ENCODE results near the gene RBBP5.

RBBP5 gene

DNA sequence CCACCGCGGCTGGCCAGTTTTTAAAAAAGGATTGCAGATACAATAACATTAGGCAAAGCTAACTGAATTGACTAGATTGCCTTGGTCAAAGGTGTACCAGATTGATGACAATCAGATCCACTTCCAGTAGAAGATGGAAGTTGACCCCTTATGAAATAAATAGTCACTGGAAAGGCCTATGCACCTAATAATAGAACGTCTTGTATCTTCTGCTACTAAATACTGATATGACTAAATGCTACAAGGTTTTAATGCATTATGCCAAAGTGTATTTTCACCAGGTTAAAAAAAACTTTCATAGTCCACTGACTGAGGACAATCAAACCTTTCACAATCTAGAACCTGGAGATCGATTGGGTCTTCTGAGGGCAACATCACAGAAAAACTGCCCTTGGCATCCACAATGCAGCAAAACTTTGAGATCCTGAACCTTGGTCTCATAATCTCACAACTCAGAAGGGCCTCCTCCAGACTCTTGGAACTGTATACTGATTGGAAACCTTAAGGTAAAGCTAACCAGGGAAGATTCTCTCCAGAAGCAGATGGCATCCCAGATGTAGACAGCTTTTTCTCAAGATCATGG is 7.8 kb upstream of the RBBP5 start:
- no peak for DNase-seq

DNA sequence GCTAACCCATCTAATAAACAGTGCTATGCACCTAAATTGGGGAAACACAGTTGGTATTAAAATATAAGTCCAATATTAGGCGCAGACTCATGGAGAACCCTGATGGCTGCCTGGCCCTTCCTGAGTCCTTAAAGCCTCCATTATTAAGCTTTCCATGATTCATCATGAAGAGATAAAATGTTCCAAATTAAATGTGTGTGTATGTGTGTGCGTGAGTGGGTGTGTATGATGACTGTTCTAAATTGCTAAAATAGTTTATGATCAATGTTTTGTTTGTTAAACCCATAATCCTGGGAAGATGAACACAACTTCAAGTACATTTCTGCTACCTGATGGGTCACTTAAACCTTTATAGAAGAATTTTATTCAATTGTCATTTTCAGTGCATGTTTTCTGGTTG is 6.3 kb upstream of the RBBP5 start:
- DNase-seq = no peak

DNA sequence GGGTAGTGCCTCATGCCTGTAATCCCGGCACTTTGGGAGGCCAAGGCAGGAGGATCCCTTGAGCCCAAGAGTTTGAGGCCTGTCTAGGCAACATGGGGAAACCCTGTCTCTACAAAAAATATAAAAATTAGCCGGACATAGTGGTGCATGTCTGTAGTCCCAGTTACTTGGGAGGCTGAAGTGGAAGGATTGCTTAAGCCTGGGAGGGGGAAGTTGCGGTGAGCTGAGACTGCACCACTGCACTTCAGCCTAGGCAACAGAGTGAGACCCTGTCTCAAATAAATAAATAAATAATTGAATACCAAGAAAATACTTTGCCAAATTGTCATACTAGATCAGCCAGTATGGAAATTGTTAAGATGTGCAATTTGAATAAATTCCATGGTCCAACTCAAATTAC is 5.9 kb upstream of the RBBP5 start:
- no peak for DNase-seq

DNA sequence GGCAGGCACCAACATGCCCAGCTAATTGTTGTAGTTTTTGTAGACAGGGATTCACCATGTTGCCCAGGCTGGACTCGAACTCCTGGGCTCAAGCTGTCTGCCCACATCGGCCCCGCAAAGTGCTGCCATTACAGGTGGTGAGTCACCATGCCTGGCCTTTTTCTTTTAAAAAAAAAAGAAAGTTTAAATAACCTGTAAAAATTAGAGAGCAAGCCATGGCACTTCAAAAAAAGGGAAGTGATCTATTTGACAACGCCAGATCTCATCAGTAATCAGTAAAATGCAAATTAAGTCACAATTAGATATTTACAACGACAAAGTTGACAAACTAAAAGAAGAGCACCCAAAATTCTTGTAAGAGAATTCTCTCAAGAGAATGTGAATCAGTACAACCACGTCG is 2.9 kb upstream of the RBBP5 start:
- no peak for DNase-seq

DNA sequence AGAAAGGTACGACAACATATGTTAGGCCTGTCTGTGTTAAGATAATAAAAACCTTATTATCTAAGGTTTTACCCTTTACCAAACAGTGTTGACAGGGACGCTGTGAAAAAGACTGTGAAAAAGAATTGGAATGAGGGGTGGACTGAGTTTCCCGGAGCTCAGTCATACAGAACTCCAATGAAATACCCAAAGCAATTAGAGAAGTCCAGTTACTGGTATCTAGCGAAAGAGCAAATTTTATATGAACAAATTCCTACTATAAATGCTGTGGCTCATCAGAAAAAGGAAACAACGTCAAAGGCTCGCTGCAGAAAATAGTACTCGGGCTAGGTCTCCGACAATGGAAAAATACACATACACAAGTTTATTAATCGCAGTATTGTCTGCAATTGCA is 708 bp upstream of the RBBP5 start:
- no peak for DNase-seq

DNA sequence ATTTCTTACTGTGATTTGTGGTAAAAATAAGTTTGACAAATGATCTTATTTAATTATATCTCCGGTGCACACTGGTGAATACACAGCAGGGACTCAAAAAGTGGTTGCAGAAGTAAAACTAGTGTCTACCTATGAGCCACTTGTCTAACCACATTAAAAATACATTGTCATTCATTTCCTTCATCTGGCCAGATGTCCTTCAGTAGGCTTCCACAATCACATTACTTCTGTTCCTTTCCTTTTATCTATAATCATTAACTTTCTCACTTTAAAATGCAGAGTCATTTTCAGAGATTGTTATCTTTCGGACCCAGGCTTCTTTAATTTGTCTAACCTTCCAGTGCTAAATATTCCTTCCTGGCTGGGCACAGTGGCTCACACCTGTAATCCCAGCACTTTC is 3.0 kb downstream of the RBBP5 start:
- no peak for DNase-seq

DNA sequence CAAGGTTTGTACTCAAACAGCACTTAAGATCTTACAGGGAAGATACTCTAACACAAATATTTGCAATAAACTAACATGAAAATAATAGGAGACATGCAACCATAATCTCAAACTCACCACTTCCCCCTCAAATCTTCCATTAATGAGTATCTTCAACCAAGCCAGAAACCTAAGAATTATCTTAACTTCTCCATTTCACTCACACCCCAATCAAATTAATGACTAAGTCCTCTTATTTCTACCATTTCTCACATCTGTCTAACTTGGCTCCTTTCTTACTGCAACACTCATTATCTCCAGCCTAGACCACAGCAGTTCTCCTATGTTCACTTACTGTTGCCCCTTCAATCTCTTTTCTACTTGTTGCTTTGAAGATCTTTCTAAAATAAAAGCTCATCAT is 10.4 kb downstream of the RBBP5 start:
- DNase-seq = no peak

DNA sequence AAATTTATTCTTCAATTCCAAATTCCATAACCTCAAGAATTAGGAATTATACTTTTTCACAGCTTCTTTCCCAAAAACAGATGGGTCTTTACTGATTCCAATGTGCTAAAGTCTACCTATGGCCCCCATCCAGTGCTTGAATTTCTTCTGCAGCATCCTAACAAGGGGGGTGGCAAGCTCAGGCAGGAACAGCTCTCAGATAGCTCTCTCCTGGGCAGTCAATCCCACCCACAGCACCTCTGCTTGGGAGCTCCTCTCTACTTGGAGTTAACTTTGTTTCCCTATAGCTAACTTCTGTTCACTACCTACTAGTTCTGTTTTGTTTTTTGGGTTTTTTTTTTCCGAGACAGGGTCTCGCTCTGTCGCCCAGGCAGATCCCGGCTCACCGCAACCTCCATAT is 12.1 kb downstream of the RBBP5 start:
- DNase-seq = no peak

DNA sequence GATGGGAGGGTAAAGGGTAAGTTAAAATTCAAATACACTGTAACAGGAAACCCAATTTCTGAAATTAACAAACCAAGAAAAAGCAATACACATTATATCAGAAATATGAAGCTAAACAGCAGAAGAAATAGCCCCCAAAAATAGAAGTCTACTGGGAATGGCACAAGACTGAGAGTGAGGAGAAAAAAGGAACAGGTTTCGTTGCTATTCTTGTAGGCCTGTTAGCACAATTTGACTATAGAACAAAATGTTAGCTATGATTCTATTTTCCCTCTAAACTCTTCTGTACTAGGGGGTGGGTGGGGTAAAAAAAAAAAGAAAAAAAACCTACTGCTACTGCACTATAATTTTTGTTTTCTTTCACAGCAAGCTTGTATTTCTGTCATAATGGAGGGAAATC is 12.5 kb downstream of the RBBP5 start:
- no peak for DNase-seq

DNA sequence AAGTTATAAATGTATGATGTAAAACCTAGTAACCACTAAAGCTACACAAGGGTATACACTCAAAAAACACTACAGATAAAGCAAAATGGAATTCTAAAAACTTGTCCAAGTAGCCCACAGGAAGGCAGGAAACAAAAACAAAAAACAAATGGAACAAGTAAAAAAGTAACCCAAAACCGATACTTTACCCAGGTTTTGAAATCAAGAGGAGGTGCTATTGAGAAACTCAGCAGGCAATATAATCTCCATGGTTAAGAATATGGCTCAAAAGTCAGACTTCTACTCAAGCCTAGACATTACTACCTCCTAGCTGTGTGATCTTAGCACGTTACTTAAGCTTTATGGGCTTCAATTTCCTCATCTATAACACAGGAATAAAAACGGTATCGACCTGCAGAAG is 13.3 kb downstream of the RBBP5 start:
- DNase-seq = no peak

DNA sequence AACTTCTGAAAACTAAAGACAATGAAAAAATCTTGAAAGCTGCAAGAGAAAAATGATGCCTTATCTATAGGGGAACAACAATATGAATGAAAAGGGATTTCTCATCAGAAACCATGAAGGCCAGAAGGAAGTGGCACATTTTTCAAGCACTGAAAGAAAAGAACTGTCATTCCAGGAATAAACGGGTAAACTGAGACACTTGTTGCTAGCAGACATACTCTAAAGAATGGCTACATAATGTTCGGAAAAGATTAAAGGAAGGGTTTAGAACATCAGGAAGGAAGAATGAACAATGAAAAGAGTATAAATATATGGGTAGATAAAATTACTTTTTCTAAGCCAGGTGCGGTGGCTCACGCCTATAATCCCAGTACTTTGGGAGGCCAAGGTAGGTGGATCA is 14.5 kb downstream of the RBBP5 start:
- no peak for DNase-seq

DNA sequence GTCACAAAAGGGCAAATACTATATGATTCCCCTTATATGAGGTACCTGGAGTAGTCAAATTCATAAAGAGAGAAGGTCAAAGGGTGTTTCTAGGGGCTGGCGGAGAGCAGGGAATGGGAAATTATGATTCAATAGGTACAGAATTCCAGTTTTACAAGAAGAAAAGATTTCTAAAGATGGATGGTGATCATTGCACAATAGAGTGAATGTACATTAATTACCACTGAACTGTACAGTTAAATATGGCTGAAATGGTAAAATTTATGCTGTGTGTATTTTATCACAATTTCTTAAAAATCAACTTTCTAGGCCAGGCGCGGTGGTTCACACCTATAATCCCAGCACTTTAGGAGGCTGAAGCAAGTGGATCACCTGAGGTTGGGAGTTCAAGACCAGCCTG is 19.4 kb downstream of the RBBP5 start:
- no peak for DNase-seq

DNA sequence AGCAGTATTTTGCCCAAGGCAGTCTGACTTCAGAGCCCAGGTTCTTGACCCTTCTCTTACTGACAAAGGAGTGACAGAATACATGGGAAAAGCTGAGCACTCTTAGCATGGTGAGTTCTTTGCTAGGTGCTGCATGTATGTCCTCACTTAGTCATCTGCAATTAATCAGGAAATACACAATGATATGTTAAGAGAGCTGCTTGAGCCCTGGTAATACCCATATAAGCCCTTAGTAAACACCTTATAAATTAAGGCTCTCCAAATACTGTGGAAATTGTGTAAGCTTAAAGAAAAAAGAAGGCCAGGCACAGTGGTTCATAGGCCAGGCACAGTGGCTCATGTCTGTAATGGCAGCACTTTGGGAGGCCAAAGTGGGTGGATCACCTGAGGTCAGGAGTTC is 23.5 kb downstream of the RBBP5 start:
- no peak for DNase-seq

DNA sequence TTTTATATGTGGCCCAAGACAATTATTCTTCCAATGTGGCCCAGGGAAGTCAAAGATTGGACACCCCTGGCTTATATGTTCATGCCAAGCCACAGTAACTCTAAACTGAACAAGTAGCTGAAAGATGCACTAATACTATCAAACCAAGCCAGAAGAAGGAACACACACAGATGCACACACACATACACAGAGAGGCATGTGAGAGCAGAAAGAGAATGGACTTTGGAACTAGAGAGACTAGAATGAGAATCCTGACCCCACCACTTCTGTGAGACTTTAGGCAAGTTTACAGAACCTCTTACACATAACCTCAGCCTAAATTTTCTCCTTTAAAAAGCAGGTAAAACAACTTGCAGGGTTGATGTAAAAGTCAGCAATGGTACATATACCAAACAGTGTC is 26.4 kb downstream of the RBBP5 start:
- no peak for DNase-seq

DNA sequence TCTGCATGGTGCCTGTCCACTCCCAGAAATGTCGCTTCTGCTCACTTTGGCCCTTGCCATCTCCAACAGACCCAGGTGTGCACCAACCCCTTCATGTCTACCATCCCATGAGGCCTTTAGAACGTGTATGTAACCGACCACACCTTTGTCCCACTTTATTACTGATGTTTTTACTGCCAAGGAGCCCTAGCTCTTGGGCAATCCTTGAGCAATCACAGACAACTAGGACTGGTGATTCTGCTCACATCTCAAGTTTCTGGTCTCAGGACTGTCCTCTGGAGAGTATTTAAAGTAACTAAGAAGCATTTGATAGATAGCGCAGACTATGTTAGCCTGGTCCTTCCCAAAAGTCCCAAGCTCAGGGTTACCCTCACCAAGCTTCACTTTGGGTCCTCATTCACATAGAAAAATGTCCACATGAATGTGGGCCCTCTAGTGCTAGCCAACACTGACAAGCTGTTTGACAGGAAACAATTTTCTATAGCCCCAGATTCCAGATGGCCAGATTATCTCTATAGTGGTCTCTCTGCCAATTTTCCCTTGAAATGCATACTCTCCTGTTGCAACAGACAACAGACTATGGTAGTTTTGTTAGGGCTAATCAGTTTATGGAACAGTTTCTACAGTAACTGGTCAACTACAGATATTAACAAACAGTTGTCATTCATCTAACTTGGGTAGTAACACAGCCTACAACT is 30.6 kb downstream of the RBBP5 start:
- DNase-seq = no peak

DNA sequence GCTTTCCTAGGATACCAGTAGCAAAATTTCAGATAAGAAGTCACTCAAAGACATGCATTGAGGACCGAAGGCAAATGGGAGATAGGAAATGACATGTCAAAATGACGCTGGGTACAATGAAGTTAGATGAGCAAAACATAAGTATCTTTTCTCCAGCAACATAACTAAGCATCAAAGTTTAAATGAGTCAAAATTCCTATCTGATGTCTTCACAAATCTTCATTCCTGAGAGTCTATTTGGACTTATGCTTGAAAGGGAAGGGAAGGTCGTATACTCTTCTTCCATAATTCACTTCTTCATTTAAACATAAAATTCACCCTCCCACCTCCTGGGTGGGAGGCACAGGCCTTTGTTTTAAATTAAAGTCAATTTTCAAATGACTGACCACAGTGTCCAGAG is 33.4 kb downstream of the RBBP5 start:
- DNase-seq = no peak

DNA sequence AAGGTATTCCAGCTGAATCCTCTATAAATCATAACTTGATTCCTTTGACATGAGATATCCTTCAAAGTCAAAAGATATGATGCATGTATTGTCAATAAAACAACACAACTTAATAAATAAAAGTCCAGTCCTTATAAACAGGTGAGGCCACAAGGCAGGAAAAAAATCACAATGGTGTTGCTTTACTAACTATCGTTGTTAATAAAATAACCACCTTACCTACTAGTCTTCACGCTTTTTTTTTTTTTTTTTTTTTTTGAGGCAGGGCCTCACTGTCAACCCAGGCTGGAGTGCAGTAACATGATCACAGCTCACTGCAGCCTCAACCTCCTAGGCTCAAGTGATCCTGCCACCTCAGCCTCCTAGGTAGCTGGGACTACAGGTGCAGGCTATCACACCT is 37.4 kb downstream of the RBBP5 start, which contains the start of gene TMEM81:
TMEM81 (minus strand) TSS at position 101 of the 400 bp plus-strand sequence. CDS start 140 bp downstream, outside the sequence.
- DNase-seq = no peak

DNA sequence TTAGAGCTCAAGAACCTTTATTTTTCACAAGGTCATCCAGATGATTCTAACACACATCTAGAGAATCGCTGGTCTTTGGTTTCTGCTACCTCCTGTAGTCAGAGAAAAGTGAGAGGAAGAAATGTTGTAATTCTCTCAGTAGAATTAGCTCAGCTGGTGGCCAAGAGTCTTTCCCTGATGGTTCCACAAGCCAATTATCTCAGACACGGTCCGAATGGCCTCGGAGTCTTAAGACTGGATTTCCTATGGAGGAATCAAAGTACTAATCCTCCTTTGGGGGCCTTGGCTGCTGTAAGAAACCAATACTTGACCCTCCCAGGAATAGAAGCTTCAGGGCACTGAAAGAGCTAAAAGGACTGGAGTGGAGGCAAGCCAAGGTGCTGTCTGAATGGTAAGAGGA is 39.3 kb downstream of the RBBP5 start:
- DNase-seq = no peak

DNA sequence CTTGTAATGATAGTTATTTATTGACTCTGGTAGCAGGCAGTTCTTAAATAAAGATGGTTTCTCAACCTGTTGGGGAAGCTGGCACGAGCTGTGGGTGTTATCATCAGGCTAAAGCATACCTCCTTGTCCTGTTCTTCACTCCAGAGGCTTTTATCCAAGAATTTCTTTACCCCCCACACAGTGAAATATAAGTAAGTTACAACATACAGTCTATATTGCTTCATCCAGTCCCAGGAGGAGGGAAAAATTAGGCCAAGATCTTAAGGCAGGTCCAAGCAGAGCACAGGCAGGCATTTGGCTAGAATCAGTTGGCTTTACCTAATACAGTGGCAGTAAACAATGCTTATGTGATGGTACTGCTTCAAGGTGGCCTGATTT is 43.9 kb downstream of the RBBP5 start:
- DNase-seq = no peak

DNA sequence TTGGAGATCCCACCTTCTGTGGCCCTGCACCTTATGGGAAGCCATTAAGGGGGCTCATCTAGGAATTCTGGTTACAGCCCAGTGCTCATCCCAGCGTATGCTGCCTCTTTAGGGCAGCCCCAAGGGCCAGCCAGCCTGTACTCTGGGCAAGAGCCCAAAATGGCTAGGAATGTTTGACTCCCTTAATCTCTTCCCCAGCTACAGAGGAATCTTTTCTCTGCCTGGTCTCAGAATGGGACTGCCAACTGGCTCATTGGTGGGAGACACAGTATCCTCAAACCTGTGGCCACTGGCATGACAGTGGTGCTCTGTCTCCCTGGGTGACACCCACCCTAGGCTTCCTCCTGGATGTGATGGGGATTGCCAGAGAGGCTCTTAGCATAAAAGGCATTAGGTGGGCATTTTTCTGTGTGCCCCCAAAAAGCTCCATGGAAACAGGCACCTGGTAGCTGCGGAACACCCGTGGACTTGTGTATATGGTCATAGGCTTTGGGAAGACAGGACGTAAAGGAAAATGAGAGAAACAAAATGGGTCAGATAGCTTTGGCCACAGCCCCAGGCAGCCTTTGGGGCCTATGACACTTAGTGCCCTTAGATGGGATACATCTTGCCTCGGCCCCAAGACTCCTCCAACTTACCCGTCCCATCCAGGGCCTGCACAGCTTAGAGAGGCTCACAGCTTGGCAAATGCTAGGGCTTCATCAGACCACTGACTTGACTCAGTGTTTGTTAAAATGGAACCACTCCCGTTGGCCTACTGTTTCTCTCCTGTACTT is 44.4 kb downstream of the RBBP5 start:
- no peak for DNase-seq

DNA sequence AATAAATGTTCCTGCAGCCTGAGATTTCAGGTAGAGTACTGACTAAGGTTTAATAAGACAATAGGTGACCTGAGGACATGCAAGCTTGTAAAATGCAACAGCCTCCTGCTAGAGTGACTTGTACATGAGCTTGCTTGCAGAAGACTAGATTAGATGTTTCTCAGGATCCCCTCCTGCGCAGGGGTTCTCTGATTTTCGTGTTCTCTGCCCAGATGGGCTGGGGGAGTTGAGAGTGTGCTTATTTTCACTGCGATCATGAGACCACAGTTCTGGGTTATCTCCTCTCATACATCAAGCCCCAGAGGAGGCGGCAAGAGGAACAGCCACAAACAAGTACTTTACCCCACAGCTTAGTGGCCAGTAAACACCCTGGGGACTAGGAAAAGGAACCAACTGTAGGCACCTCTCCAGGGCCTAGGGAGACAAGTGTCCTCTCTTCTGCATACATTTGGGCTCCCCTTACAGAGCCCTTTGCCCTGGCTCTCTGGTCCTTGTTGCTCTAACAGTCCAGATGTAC is 45.5 kb downstream of the RBBP5 start:
- DNase-seq = no peak

DNA sequence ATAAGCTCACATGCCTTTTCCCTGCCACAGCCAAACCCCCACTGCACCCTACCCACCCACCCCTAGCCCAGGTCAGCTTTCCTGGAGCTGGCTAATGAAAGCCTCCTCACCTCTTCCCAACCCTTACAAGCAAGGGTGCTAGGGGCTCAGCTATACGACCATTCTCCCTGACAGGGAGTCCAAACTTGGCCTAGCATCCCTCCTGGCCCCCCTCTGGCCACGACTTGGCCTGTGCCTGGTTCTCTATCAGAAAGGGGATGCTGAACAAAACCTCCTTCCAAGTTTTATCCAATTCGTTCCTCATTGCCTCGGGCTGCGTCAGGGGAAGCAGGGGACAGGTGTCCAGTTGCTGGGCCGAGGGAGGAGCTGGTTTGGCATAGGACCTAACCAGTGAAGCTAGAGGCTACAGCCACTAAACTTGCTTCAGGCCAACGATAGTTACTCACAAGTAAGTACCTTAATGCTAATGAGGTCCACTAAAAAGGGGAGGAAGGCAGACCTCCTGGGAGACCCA is 46.1 kb downstream of the RBBP5 start:
- no peak for DNase-seq

DNA sequence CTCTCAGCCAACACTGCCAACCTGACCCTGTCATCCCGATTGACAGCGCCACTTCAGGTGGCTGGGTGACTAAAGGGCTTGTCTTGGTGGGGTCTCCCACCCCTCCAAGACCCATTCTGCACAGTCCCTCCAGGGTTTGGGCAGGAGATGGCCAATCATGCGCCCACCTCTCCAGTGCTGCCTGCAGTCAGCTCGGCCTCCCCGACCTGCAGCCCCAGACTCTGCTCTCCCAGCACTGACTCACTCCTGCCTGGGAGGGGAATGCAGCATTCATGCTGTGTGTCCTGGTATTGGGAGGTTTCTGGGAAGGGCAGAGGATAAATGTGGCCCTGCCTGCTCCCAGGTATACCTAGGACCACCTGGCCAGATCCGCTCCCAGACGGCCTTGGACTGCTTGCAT is 47.3 kb downstream of the RBBP5 start:
- DNase-seq = no peak

DNA sequence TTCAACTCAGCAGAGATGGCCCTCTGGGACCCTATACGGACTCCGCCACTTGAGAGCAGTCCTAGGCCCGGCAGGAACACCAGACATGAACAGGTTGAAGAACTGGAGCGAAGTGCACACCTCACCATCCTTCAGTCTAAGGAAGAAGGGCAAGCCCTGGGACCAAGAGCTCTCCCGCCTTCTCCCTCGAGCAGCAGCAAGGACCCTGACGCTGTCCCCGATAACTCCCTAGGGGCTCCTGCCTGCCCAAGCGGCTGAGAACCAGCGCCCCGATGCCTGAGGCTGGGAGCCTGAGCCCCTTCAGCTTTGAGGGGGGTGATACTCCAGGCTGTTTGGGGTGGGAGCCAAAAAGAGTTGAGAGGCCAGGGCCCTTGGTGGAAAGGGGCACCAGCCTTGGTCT is 47.7 kb downstream of the RBBP5 start:
- no peak for DNase-seq
